GM21825 (cell line): ENCODE measurements around the gene GSN.

Experiments
- ATAC-seq: cut with Tn5 transposase; IDR thresholded peaks from one replicate; pipeline ENCODE4 v1.9.1; 2021; ENCODE audit warnings: mild to moderate bottlenecking, moderate library complexity; ENCODE audit not compliant: unreplicated experiment

Gene GSN

GRCh38 chr9:121322037-121322736 lies 54.2 kb downstream of the GSN start:
- no peak for ATAC-seq

GRCh38 chr9:121322737-121323448 lies 54.9 kb downstream of the GSN start:
- ATAC-seq = no peak

- no peak for ATAC-seq
These were observed 55.6 kb downstream of the GSN start for GRCh38 chr9:121323449-121324151.

- no peak for ATAC-seq
These were observed 56.4 kb downstream of the GSN start for GRCh38 chr9:121324316-121324715.

GRCh38 chr9:121324755-121325154 lies 56.8 kb downstream of the GSN start:
- no peak for ATAC-seq

- no peak for ATAC-seq
These were observed 57.4 kb downstream of the GSN start for GRCh38 chr9:121325387-121325786.

GRCh38 chr9:121326130-121326838 lies 58.3 kb downstream of the GSN start:
- no peak for ATAC-seq

GRCh38 chr9:121326901-121327613 lies 59.1 kb downstream of the GSN start:
- no peak for ATAC-seq

GRCh38 chr9:121328476-121328875 lies 60.5 kb downstream of the GSN start:
- no peak for ATAC-seq

GRCh38 chr9:121328876-121329681 lies 61.1 kb downstream of the GSN start:
- ATAC-seq = no peak

GRCh38 chr9:121331549-121331948 lies 63.6 kb downstream of the GSN start:
- ATAC-seq = no peak

- no peak for ATAC-seq
These were observed 64.2 kb downstream of the GSN start for GRCh38 chr9:121331992-121332685.

- ATAC-seq = no peak
These were observed 66.2 kb downstream of the GSN start for GRCh38 chr9:121333950-121334773.

- ATAC-seq = no peak
These were observed 68.7 kb downstream of the GSN start for GRCh38 chr9:121336665-121337064.

GRCh38 chr9:121339437-121339836 lies 71.5 kb downstream of the GSN start:
- no peak for ATAC-seq

- no peak for ATAC-seq
These were observed 72.9 kb downstream of the GSN start for GRCh38 chr9:121340676-121341392.

GRCh38 chr9:121344184-121344583 lies 76.2 kb downstream of the GSN start:
- no peak for ATAC-seq

GRCh38 chr9:121345070-121345469 lies 77.1 kb downstream of the GSN start:
- no peak for ATAC-seq
